ENCODE results near the gene PDE7B. TPM values are rescaled to one million over a fixed set of nuclear protein-coding genes. Genes with fewer than 3 reads are reported as not detected.

The PDE7B gene
- total and polyA plus RNA-seq, 2 of the 4 experiments (the other 2 are of a cell fraction): 7.8 to 12.4 TPM

GRCh38 chr6:136113736-136114173 lies 262.3 kb downstream of the PDE7B start:
- Histone ChIP-seq H4K5ac (ENCODE audit: low read depth, low read length) (no peak overlapping the region), H3K9me3 (ENCODE audit: control insufficient read depth, insufficient read depth, low read length) (no peaks in the 10 kb centered on the region), H2BK20ac (ENCODE audit: low read depth, low read length) (no peak overlapping the region), H3K27ac (ENCODE audit: insufficient read depth, low read length) (peak overlapping the region; percentile 28; the same call in 1 of the 2 replicates), H2BK5ac (ENCODE audit: low read depth, low read length, poor library complexity, severe bottlenecking) (peak overlapping the region; percentile 51), H2BK120ac (ENCODE audit: low read depth, low read length) (peak overlapping the region; percentile 35), H3K9ac (ENCODE audit: low read depth, low read length) (peak overlapping the region; percentile 3; the same call in 1 of the 2 replicates), H2BK15ac (ENCODE audit: low read depth, low read length) (no peak overlapping the region), H3K4ac (ENCODE audit: low read depth, low read length) (peak overlapping the region; percentile 50; the same call in 1 of the 2 replicates), H3K9me1 (ENCODE audit: insufficient read depth, low read length) (peaks cover 10% of the 10 kb centered on the region; the same call in 1 of the 2 replicates), H3K4me2 (ENCODE audit: low read depth, low read length) (no peak overlapping the region), H4K91ac (ENCODE audit: insufficient read depth, low read depth, low read length) (peak overlapping the region; percentile 62), H2AK9ac (replicated peaks; ENCODE audit: low read depth, low read length, poor library complexity) (peak overlapping the region; percentile 15), H3K23ac (ENCODE audit: low read depth, low read length) (peak overlapping the region; percentile 33; the same call in 1 of the 2 replicates), H3K4me1 (ENCODE audit: control insufficient read depth, insufficient read depth, low read length) (peaks cover 20% of the 10 kb centered on the region), H4K20me1 (ENCODE audit: insufficient read depth, low read length) (no peaks in the 10 kb centered on the region), H2AFZ (replicated peaks; ENCODE audit: low read length, poor library complexity) (peak overlapping the region; percentile 82), H3K27me3 (ENCODE audit: control insufficient read depth, insufficient read depth, low read length) (no peaks in the 10 kb centered on the region), H3K79me1 (ENCODE audit: low read depth in 1 of 2, low read length in 2 of 2) (peaks cover 22 to 51% of the 10 kb centered on the region in 2 experiments), H3K56ac (ENCODE audit: extremely low read depth, insufficient read depth, low read length) (no peak overlapping the region), H3K36me3 (ENCODE audit: control insufficient read depth, insufficient read depth, low read length) (peaks cover 27% of the 10 kb centered on the region), H3K14ac (replicated peaks; ENCODE audit: low read depth, low read length) (peak overlapping the region; percentile 34), H4K8ac (ENCODE audit: low read depth in 2 of 2, low read length in 2 of 2) (peak overlapping the region in 1 of 2 experiments; percentile 78; a peak in 2 of 4 replicates), H3K4me3 (ENCODE audit: insufficient read depth, low read depth, low read length) (no peak overlapping the region), H3K18ac (ENCODE audit: low read depth, low read length) (no peak overlapping the region; the same call in 1 of the 2 replicates), H2AK5ac (ENCODE audit: low read depth, low read length) (no peak overlapping the region)
- intact Hi-C loops (cut with micrococcal nuclease) (no loop called here), dilution Hi-C loops (cut with HindIII; ENCODE audit: low sequenced_read_pairs, unreplicated experiment) (no loop called here), in situ Hi-C loops (cut with MboI; ENCODE audit: low sequenced_read_pairs) (no loop called here)
- ChIA-PET CTCF (interaction anchor here (0.6 to 1.4 kb wide), 3 partner anchors 10 to 545 kb away, joined by 3 to 4 read pairs (median 3); no protein-coding TSS in a partner anchor), POLR2A (ENCODE audit: unreplicated experiment) (no interaction called here)
- DNase-seq (peak; percentile 93), ATAC-seq (ENCODE audit: low read depth) (peak; percentile 79)
- 0 out of 2 replicates have a peak, but pooled peaks have one; percentile 1 for TF ChIP-seq RAD21 (IDR thresholded peaks at IDR 0.05; ENCODE audit: low read length)
- TF ChIP-seq MAZ (IDR thresholded peaks at IDR 0.05; ENCODE audit: borderline replicate concordance, low read depth, low read length): no peak
- TF ChIP-seq SMC3 (IDR thresholded peaks at IDR 0.05; ENCODE audit: low read depth, low read length): no peak
- TF ChIP-seq BHLHE40 (IDR thresholded peaks at IDR 0.05; ENCODE audit: low read depth, low read length): peak; percentile 91
- no peak for TF ChIP-seq NFE2L2 (IDR thresholded peaks at IDR 0.05; ENCODE audit: low read depth, low read length)
- no peak for TF ChIP-seq POLR2A (IDR thresholded peaks at IDR 0.05; ENCODE audit: low read depth, low read length)
- TF ChIP-seq RCOR1 (IDR thresholded peaks at IDR 0.05; ENCODE audit: insufficient replicate concordance, low read length): no peak
- TF ChIP-seq MXI1 (IDR thresholded peaks at IDR 0.05; ENCODE audit: borderline replicate concordance, low read depth, low read length): peak; percentile 59; the same call in 1 of the 2 replicates
- TF ChIP-seq ELK1 (IDR thresholded peaks at IDR 0.05; ENCODE audit: borderline replicate concordance, low read depth, low read length): no peak
- TF ChIP-seq MAFK (IDR thresholded peaks at IDR 0.05; ENCODE audit: low read depth, low read length): no peak
- TF ChIP-seq FOS (IDR thresholded peaks at IDR 0.05; ENCODE audit: low read depth, low read length): no peak
- no peak for TF ChIP-seq CTCF (conservative IDR thresholded peaks at IDR 0.05; ENCODE audit: low read depth, low read length)
- TF ChIP-seq USF2 (IDR thresholded peaks at IDR 0.05; ENCODE audit: low read depth, low read length): no peak
- no peak for TF ChIP-seq RFX5 (IDR thresholded peaks at IDR 0.05; ENCODE audit: low read depth, low read length)
- peak; percentile 91 for TF ChIP-seq CEBPB (IDR thresholded peaks at IDR 0.05; ENCODE audit: low read depth, low read length)
- no peak for TF ChIP-seq CHD1 (IDR thresholded peaks at IDR 0.05; ENCODE audit: low read depth, low read length)
- no CpG with 5 or more reads among the region's 5 CpGs for WGBS, 2 experiments (ENCODE audit: extremely low coverage in 2 of 2, insufficient read length in 1 of 2)
- no TSS peak for BruUV-seq (replicated peaks)
